Thoracic aorta (tissue), 2 donors: ENCODE results near the gene DENND5A. TPM values are rescaled to one million over a fixed set of nuclear protein-coding genes. Genes with fewer than 3 reads are reported as not detected.

Source experiments
- ATAC-seq: fragments of 150-250 bp; one replicate; pipeline ENCODE4 v1.8.0; 2017; ENCODE audit warnings: low read depth; ENCODE audit not compliant: insufficient number of reproducible peaks, low FRiP score
- DNase-seq: peaks from one replicate; pipeline ENCODE4 v3.0.0-alpha.2; 2020; ENCODE audit warnings: low spot score
- H3K27ac ChIP-seq, 2 donors: fragments of 200-600 bp; sonication (generic); 1 replicate in 1 of 2; 2 replicates in 1 of 2; pipeline ENCODE4 v1.5.1; 2016; ENCODE audit warnings: mild to moderate bottlenecking in 2 of 2, moderate library complexity in 2 of 2
- H3K27me3 ChIP-seq: fragments of 200-600 bp; sonication (generic); replicated peaks from 2 replicates; pipeline ENCODE4 v1.6.0; 2016; ENCODE audit warnings: mild to moderate bottlenecking; ENCODE audit not compliant: insufficient read depth
- H3K36me3 ChIP-seq: fragments of 200-600 bp; sonication (generic); one replicate; pipeline ENCODE4 v1.5.1; 2016
- H3K4me1 ChIP-seq, 2 donors: fragments of 200-600 bp; sonication (generic); 1 replicate in 1 of 2; 2 replicates in 1 of 2; pipeline versions ENCODE4 v1.5.1 to v1.6.0; 2016; ENCODE audit warnings: low read depth in 2 of 2, mild to moderate bottlenecking in 1 of 2; ENCODE audit not compliant: control insufficient read depth in 1 of 2
- H3K4me3 ChIP-seq: fragments of 200-600 bp; sonication (generic); 2 replicates; pipeline ENCODE4 v1.5.1; 2016; ENCODE audit warnings: mild to moderate bottlenecking
- H3K9me3 ChIP-seq: fragments of 200-600 bp; sonication (generic); 2 replicates; pipeline ENCODE4 v1.5.1; 2016
- CTCF ChIP-seq: fragments of 200-600 bp; sonication (generic); IDR thresholded peaks from one replicate; pipeline ENCODE4 v1.5.1; 2019; ENCODE audit warnings: antibody characterized with exemption
- total RNA-seq, 2 donors: library from RNA; depleted of rRNA; stranded (reverse); fragments of >200 nt; gene quantifications; one replicate each; pipeline versions ENCODE4 v1.1.0 to v1.2.3, GENCODE V29; 2016

DENND5A gene
- total RNA-seq, 2 donors from 2014 or later = 169 to 178 TPM

GRCh38 chr11:9187616-9188015 lies 77.5 kb downstream of the DENND5A start:
- ATAC-seq (no peak), DNase-seq (no peak)
- Histone ChIP-seq H3K4me1 (no peaks in the 10 kb centered on the region), H3K36me3 (no peaks in the 10 kb centered on the region), H3K27ac (no peak overlapping the region), H3K9me3 (no peaks in the 10 kb centered on the region), H3K27me3 (no peaks in the 10 kb centered on the region), H3K4me3 (no peak overlapping the region)
- TF ChIP-seq CTCF = no peak

- ATAC-seq (no peak), DNase-seq (no peak)
- H3K4me3 ChIP-seq = no peak overlapping the region
- no peaks in the 10 kb centered on the region for H3K9me3 ChIP-seq
- H3K27me3 ChIP-seq = no peaks in the 10 kb centered on the region
- no peak overlapping the region for H3K27ac ChIP-seq
- no peak for TF ChIP-seq CTCF
- no peaks in the 10 kb centered on the region for H3K4me1 ChIP-seq
- H3K36me3 ChIP-seq = peaks cover 4% of the 10 kb centered on the region
Observed at GRCh38 chr11:9184516-9184915, 80.6 kb downstream of the DENND5A start.

GRCh38 chr11:9182180-9182871 lies 82.8 kb downstream of the DENND5A start:
- Histone ChIP-seq H3K27ac (no peak overlapping the region), H3K4me3 (no peak overlapping the region), H3K4me1 (no peaks in the 10 kb centered on the region), H3K36me3 (peaks cover 18% of the 10 kb centered on the region), H3K9me3 (no peaks in the 10 kb centered on the region), H3K27me3 (no peaks in the 10 kb centered on the region)
- DNase-seq (no peak), ATAC-seq (no peak)
- no peak for TF ChIP-seq CTCF

GRCh38 chr11:9180784-9181183 lies 84.4 kb downstream of the DENND5A start:
- ATAC-seq (no peak), DNase-seq (no peak)
- Histone ChIP-seq H3K4me3 (no peak overlapping the region), H3K36me3 (peaks cover 21% of the 10 kb centered on the region), H3K4me1 (no peaks in the 10 kb centered on the region), H3K27ac (no peak overlapping the region), H3K27me3 (no peaks in the 10 kb centered on the region), H3K9me3 (no peaks in the 10 kb centered on the region)
- TF ChIP-seq CTCF = no peak

- no peak for ATAC-seq
- H3K36me3 ChIP-seq = peaks cover 21% of the 10 kb centered on the region
- no peak overlapping the region for H3K4me3 ChIP-seq
- H3K27ac ChIP-seq = no peak overlapping the region
- H3K4me1 ChIP-seq = no peaks in the 10 kb centered on the region
- no peak for TF ChIP-seq CTCF
- DNase-seq = no peak
- no peaks in the 10 kb centered on the region for H3K27me3 ChIP-seq
- H3K9me3 ChIP-seq = no peaks in the 10 kb centered on the region
Observed at GRCh38 chr11:9179141-9179540, 86.0 kb downstream of the DENND5A start.
